ENCODE results near the gene PIM3.

- TF ChIP-seq, protein P1, sequence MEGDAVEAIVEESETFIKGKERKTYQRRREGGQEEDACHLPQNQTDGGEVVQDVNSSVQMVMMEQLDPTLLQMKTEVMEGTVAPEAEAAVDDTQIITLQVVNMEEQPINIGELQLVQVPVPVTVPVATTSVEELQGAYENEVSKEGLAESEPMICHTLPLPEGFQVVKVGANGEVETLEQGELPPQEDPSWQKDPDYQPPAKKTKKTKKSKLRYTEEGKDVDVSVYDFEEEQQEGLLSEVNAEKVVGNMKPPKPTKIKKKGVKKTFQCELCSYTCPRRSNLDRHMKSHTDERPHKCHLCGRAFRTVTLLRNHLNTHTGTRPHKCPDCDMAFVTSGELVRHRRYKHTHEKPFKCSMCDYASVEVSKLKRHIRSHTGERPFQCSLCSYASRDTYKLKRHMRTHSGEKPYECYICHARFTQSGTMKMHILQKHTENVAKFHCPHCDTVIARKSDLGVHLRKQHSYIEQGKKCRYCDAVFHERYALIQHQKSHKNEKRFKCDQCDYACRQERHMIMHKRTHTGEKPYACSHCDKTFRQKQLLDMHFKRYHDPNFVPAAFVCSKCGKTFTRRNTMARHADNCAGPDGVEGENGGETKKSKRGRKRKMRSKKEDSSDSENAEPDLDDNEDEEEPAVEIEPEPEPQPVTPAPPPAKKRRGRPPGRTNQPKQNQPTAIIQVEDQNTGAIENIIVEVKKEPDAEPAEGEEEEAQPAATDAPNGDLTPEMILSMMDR (IDR thresholded peaks at IDR 0.05; ENCODE audit: low read depth, low read length, missing input control), result no peak
- TF ChIP-seq REST (IDR thresholded peaks at IDR 0.05) (no peak), RAD21 (IDR thresholded peaks at IDR 0.05) (no peak), EGR1 (IDR thresholded peaks at IDR 0.05; ENCODE audit: low read depth in 2 of 2) (no peak), JUND (IDR thresholded peaks at IDR 0.05) (no peak), NR2F2 (IDR thresholded peaks at IDR 0.05) (no peak)
These were observed 9.4 kb downstream of the PIM3 start for GRCh38 chr22:49969751-49970527.
